HAP-1 (cell line): Measurements from ENCODE around the gene SLC1A7.

ENCODE experiments used
- DNase-seq, 2 experiments: peaks; one replicate each; pipeline ENCODE4 v3.0.0-alpha.2; 2016 to 2020; ENCODE audit warnings: low spot score in 2 of 2
- H3K27me3 ChIP-seq: fragments of 250-450 bp; sonication (Bioruptor Pico); 2 replicates; pipeline ENCODE4 v1.5.1; 2020; ENCODE audit warnings: low read depth, mild to moderate bottlenecking, moderate library complexity
- H3K36me3 ChIP-seq: fragments of 250-450 bp; sonication (Bioruptor Pico); replicated peaks from 2 replicates; pipeline ENCODE4 v1.5.1; 2020; ENCODE audit warnings: mild to moderate bottlenecking
- H3K4me1 ChIP-seq: fragments of 250-450 bp; sonication (Bioruptor Pico); 2 replicates; pipeline ENCODE4 v1.5.1; 2020; ENCODE audit warnings: mild to moderate bottlenecking
- H3K4me3 ChIP-seq: fragments of 250-450 bp; sonication (Bioruptor Pico); 2 replicates; pipeline ENCODE4 v1.5.1; 2020; ENCODE audit warnings: mild to moderate bottlenecking, moderate library complexity
- H3K9me3 ChIP-seq: fragments of 250-450 bp; sonication (Bioruptor Pico); 2 replicates; pipeline ENCODE4 v1.5.1; 2020; ENCODE audit warnings: mild to moderate bottlenecking, moderate library complexity
- in situ Hi-C: fragments of 300-500 bp; cut with MboI; formaldehyde crosslinking; loops from 3 replicates; pipeline ENCODE4 v1.14.3; 2020; ENCODE audit warnings: low sequenced_read_pairs, inconsistent platforms, mixed read lengths

SLC1A7 gene

DNA sequence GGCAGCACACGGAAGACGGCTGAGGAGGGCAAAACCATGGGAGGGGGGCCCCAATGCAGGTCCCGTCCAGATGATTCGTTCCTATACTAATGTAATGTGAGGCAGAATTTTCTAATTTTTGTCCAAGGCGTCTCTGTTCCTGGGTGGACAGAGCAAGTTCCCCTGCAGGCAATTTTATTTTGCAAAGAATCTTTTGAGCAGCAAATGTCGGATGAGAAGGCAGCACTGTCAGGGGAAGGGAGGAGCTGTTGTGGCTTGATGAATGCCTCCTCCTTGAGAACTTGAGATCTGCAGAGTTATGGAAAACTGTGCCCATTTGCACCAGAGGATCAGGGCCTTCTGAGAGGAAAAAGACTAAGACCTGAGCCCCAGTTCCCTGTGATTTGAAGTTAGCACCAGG lies 17.3 kb downstream of the SLC1A7 start:
- Histone ChIP-seq H3K36me3 (no peaks in the 10 kb centered on the region), H3K4me3 (no peak overlapping the region), H3K27me3 (no peaks in the 10 kb centered on the region), H3K9me3 (no peaks in the 10 kb centered on the region), H3K4me1 (no peaks in the 10 kb centered on the region)
- no peak for DNase-seq
- in situ Hi-C loops, result no loop called here

DNA sequence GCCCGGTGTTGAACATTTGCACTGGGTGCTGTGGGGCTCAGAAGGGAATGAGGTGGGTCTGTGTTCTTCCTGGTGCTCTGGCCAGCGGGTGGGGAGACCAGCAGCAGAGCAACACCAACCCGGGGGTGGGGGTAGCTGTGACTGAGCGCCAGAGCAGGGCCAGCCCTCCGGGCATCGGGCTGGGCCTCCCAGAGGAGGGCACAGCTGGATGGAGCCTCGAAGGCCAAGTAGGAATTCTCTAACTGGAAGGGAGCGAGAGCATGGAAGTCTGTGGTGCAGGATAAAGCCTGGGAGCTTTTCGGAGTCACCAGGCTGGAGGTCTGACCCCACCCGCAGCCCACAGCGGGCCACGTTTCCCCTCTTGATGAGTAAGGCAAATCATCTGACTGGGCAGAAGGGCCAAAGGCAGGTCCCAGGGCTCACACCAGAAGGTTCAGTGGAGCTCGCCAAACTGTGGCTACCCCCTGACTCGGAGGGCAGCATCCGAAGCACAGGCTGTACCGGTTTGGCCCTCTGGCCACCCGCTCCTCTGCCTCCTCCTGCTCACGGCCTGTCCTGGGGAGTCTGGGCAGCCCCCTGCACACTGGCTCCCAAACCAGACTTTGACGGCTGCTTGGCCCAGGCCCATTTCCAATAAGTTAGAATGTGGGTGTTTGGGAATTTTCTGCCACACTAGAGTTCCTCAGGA lies 18.8 kb downstream of the SLC1A7 start:
- H3K4me1 ChIP-seq, result no peaks in the 10 kb centered on the region
- H3K9me3 ChIP-seq, result no peaks in the 10 kb centered on the region
- H3K27me3 ChIP-seq, result no peaks in the 10 kb centered on the region
- DNase-seq, result no peak
- in situ Hi-C loops, result no loop called here
- H3K36me3 ChIP-seq, result no peaks in the 10 kb centered on the region
- no peak overlapping the region for H3K4me3 ChIP-seq

DNA sequence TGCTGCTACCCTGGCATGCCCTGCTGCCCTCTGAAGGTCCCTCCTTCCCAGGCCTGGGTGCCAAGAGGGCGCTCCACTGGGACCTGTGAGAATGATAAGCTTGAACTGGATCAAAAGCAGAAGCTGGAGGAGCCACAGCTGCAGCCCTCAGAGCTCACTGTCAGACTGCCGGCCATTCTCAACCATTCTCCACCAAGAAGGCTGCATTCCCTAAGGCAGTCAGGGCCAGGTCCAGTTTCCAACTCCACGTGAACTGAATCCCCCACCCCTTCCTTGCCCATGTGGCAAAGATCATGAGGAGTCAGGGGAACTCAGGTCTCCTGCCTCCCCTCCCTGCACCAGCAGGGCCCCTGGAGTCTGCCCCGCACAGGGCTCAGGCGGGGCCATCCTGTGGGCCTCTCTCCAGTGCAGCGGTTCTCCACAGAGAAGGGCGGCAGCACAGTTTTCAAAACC lies 19.5 kb downstream of the SLC1A7 start:
- in situ Hi-C loops, result no loop called here
- no peaks in the 10 kb centered on the region for H3K27me3 ChIP-seq
- H3K4me1 ChIP-seq, result no peaks in the 10 kb centered on the region
- H3K9me3 ChIP-seq, result no peaks in the 10 kb centered on the region
- no peaks in the 10 kb centered on the region for H3K36me3 ChIP-seq
- H3K4me3 ChIP-seq, result no peak overlapping the region
- DNase-seq, result no peak

DNA sequence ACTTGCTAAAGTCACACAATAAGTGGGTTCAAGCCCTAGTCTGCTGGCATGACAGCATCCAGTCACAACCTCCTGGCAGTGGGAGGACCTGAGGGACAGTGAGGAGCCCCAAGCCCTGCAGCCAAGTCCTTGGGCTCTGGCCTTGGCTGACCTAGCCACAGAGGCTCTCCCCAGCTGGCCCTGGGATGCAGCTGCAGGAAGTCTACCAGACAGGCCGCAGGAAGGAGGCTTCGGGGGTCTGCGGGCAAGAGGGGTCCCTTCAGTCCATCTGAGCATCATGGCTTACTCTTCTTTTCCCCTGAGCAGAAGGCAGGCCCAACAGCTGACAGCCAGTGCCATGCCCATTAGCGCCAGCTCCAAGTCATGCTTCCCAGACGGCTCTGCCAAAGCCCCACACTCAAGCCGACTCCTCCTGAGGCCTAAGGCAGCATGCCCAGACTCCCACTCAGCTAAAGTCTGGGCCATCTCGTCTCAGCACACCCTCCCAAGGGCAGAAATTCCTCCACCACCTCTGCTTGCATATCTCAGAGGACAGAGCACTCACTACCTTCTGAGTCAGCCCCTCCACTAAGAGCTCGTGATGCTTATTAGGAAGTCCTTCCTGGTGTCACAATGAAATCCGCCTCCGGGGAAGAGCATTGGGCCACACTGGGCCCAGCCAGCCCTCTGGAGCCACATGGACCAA lies 20.1 kb downstream of the SLC1A7 start:
- in situ Hi-C loops, result no loop called here
- Histone ChIP-seq H3K27me3 (no peaks in the 10 kb centered on the region), H3K4me1 (no peaks in the 10 kb centered on the region), H3K4me3 (no peak overlapping the region), H3K36me3 (no peaks in the 10 kb centered on the region), H3K9me3 (no peaks in the 10 kb centered on the region)
- no peak for DNase-seq

DNA sequence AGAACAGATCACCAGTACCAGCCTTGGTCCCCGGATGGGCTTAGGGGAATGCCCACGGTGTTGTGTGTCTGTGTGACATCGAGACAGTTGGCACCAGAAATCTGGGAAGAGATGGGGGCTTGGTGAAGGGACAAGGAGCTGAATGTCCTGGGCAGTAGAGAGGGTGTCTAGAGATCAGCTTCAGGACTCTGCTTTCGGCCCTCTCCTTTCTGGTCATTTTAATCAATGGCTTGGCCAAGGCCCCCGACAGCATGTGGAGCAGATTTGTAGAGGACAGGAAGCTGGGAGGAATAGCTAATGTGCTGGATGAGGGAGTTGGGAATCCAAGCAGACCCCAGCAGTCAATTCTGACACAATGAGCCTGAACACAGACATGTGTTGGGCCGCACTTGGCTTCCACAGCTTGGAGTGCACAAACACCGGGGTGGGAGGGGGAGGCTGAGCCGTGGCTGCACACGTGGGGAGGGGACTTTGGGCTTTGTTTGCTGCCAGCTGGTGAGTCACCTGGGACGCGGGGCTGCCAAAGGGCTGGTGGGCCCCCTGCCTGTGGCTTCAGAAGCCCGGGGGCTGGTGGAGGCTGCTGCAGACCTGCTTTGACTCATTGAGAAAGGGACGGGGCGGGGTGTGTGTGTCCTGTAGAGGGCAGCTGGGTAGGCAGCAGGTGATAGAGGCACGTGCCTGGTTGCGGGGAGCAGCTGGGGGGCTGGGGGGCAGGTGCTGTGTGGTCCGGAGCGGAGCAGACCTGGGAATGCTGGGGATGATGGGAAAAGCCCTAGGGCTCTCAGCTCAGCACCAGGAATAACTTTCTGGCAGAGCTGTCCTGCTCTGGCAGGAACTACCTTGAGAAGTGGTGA lies 20.9 kb downstream of the SLC1A7 start:
- H3K36me3 ChIP-seq, result no peaks in the 10 kb centered on the region
- no peak overlapping the region for H3K4me3 ChIP-seq
- no peaks in the 10 kb centered on the region for H3K9me3 ChIP-seq
- no peaks in the 10 kb centered on the region for H3K27me3 ChIP-seq
- H3K4me1 ChIP-seq, result no peaks in the 10 kb centered on the region
- DNase-seq, result no peak
- in situ Hi-C loops, result no loop called here

DNA sequence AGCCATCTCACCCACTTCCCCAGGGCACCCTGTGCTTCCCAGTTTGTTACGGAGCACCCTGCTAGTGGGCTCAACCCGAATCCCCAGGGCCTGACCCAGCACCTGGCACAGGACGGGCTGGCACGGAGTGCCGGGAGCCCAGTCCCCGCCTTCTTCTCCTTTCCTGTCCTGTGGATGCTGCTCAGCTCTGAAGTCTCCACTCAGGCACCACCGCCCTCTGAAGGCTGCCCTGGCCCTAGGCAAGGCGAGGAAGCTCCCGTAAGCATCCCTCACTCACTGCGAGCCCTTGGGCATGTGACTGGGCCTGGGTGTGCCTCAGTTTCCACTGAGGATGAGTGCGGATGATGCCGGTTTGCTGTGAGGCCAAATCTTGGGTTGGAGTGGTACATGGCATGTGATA lies 21.8 kb downstream of the SLC1A7 start:
- no peaks in the 10 kb centered on the region for H3K36me3 ChIP-seq
- in situ Hi-C loops, result no loop called here
- no peak overlapping the region for H3K4me3 ChIP-seq
- no peaks in the 10 kb centered on the region for H3K27me3 ChIP-seq
- no peak for DNase-seq
- peaks cover 6% of the 10 kb centered on the region for H3K4me1 ChIP-seq
- H3K9me3 ChIP-seq, result no peaks in the 10 kb centered on the region

DNA sequence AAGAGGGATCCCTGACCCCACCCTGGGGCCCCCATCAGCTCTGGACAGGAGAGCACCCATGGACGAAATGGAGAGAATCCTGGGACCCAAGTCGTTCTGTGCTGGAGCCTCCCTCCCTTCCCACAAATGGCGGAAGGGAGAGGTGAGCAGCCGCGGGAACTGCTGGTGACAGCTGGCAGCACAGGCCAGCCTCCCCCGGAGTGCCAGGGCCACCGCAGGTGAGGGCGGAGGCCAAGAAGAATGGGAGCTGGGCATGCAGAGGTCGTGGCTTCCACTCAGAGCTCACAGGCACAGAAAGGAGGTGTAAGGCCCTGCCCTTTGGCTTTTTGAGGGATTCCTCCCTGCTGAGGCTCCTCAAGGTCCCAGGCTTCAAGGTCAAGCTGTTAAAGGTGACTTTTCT lies 24.6 kb downstream of the SLC1A7 start:
- Histone ChIP-seq H3K4me3 (no peak overlapping the region), H3K4me1 (peaks cover 11% of the 10 kb centered on the region), H3K27me3 (no peaks in the 10 kb centered on the region), H3K9me3 (no peaks in the 10 kb centered on the region), H3K36me3 (no peaks in the 10 kb centered on the region)
- no peak for DNase-seq
- in situ Hi-C loops, result no loop called here

DNA sequence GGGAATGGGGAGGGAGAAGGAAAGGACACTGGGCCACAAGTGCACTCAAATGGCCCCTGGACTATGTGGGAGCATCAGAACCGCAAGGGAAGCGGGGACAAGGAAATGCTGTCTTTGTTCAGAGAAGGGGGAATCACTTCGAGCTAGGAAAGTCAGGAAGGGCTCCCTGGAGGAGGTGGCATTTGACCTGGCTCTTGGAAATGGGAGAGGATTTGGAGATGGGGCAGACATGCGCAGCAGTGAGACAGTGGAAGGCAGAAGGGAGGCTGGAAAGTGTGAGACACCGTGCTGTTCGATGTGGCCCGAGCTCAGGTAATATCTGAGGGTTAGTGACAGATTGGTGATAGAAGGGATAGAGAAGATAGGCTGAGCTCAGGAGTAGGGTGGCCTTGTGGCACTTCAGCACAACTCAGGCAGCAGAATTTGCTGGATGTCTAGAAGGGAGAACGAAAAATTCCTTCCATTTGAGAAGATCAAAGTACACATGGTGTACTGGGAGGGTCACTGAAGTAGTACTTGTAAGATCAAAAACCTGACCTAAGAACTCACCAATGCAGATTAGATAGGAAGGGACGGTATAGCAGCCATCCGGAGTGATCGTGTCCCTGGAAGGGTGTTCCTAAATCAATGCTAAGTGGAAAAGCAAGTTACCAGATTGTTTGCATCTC lies 25.4 kb downstream of the SLC1A7 start:
- no peak for DNase-seq
- Histone ChIP-seq H3K4me1 (peaks cover 11% of the 10 kb centered on the region), H3K4me3 (no peak overlapping the region), H3K27me3 (no peaks in the 10 kb centered on the region), H3K36me3 (no peaks in the 10 kb centered on the region), H3K9me3 (no peaks in the 10 kb centered on the region)
- in situ Hi-C loops, result no loop called here

DNA sequence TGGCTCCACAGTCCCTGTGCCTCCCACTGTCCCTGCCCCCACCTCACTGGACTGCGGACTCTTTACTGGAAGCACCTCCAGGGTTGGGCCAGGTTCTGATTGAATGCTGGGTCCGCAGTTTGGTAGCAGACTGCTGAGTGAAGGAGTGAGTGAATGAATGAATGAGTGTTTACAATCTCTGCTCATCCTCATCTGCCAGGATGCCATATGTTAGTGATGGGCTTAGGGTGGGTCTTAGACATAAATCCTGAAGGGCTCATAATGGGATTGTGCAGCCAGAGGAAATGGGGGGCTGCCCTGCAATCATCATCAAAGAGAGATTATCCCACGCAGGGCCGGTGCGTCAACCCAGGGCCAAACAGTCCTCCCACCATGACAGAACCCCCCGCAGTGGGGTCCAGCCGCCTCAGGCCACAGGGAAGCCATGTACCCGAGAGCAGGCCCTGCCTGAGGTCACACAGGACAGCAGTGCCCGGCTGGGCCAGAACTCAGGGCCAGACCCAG lies 26.1 kb downstream of the SLC1A7 start:
- in situ Hi-C loops, result no loop called here
- no peak for DNase-seq
- no peaks in the 10 kb centered on the region for H3K27me3 ChIP-seq
- H3K9me3 ChIP-seq, result no peaks in the 10 kb centered on the region
- H3K4me1 ChIP-seq, result peaks cover 11% of the 10 kb centered on the region
- H3K4me3 ChIP-seq, result no peak overlapping the region
- H3K36me3 ChIP-seq, result no peaks in the 10 kb centered on the region

DNA sequence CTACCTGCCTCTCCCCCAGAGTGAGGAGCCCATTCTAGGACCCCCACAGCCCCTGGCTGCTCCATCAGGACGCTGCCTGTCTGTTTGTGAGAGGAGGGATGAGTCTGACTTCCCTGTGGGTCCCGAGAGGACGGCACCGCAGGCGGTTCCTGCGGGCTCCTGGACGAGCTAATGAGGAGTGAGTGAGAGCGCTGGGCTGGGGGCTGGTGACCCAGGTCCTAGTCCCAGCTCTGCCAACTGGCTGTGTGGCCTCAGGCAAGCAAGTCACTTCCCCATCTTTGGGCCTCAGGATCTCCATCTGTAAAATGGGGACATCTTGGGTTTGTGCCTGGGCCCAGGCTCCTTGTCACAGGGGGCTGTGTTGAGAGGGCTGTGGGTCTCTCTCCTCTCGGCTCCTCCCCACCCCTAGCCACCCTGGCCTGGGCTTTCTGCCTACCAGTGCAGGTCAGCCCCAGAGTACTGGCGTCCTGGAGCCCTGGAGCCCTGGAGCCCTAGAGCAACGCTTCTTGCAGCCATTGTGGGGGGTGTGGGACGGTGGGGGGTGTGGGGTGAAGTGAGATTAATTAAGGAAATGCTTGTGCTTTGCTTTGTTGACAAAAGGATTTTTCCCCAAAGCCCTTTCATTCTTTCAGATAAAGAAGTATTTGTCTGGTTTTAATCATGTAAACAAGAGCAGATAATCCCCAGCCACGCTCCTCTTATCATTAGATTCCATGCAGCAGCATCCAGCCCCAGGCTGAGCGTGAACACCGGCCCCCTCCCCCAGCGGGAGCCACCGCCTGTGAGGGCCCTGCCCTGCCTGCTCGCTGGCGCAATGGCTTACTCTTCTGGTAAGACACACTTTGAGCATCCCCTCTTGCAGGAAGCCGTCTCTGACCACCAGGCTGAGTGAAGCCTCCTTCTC lies 26.8 kb downstream of the SLC1A7 start:
- H3K9me3 ChIP-seq, result no peaks in the 10 kb centered on the region
- no peaks in the 10 kb centered on the region for H3K36me3 ChIP-seq
- DNase-seq, result peak; percentile 80 to 84
- no peaks in the 10 kb centered on the region for H3K27me3 ChIP-seq
- peaks cover 11% of the 10 kb centered on the region for H3K4me1 ChIP-seq
- in situ Hi-C loops, result no loop called here
- no peak overlapping the region for H3K4me3 ChIP-seq

DNA sequence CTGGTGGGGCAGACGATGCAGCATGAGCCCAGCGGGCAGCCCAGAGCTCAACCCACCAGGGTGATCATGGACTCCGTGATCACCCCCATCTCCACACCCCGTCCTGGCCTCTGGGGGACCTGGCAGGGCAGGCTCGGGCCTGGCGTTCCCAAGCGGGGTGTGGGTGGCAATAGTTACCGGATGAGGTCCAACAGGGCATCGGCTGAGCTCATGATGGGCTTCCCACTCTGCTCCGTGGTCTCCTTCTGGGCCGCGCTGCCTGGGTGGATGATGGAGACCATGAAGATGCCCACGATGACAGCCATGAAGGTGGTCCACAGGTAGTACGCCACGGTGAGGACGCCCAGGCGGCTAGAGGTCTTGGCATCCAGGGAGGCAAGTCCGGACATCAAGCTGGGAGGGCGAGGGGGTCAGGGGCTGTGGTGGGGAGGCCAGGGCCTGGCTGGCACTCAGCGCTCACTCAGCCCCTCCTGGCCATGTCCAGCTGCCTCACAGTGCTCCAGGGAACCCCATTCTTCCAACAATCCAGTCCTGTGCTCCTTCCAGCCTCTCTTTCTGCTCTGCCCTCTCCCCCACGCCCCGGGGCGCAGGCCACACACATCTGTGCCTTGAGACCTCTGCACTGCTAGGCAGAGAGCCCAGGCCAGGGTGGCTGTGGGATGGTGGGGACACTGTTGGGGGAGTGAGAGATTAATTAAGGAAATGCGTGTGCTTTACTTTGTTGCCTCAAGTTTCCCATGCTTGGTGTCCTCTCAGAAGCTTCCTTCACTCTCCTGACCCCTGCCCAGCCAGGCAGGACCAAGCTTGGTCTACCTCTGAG lies 27.6 kb downstream of the SLC1A7 start:
- in situ Hi-C loops, result no loop called here
- peaks cover 11% of the 10 kb centered on the region for H3K4me1 ChIP-seq

DNA sequence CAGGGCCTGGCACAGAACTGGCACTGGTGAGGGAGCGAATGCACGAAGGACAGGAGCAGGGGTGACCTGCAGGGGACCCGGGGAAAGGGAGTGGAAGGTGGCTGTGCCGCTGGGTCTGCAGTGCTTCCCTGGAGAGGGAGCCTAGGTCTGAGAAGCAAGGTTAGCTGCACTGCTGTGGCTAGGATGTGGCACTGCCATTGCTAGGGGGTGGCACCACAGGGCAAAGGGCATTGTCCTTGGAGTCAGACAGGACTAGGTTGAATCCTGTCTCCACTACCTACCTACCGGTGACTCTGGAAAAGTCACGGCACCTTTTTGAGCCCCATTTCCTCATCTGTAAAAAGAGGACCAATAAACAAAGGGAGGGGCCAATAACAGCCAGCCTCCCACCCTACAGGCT lies 28.3 kb downstream of the SLC1A7 start:
- in situ Hi-C loops, result no loop called here
- no peaks in the 10 kb centered on the region for H3K36me3 ChIP-seq
- DNase-seq, result no peak
- H3K9me3 ChIP-seq, result no peaks in the 10 kb centered on the region
- H3K4me3 ChIP-seq, result no peak overlapping the region
- H3K27me3 ChIP-seq, result no peaks in the 10 kb centered on the region
- H3K4me1 ChIP-seq, result peaks cover 11% of the 10 kb centered on the region

More for the DNA sequence above, 27.6 kb downstream of the SLC1A7 start:
- H3K27me3 ChIP-seq, result no peaks in the 10 kb centered on the region
- H3K4me3 ChIP-seq, result no peak overlapping the region
- no peaks in the 10 kb centered on the region for H3K36me3 ChIP-seq
- no peak for DNase-seq
- no peaks in the 10 kb centered on the region for H3K9me3 ChIP-seq
